Activated CD4-positive, alpha-beta memory T cell treated with anti-CD3 and anti-CD28 coated beads for 36 hours (primary cell): Measurements from ENCODE around the gene TMUB1. TPM values are rescaled to one million over a fixed set of nuclear protein-coding genes. Genes with fewer than 3 reads are reported as not detected.
"Not testable (repeated sequence)": the region's sequence is repeated elsewhere in the genome, so short reads cannot be mapped to it uniquely, and the experiment has no call there.

Experiments
- CTCF ChIA-PET: fragments of 350-600 bp; sonication (Branson Sonifier 250); formaldehyde crosslinking; loops from one replicate; lab custom pipeline; 2021; ENCODE audit warnings: antibody characterized with exemption, inconsistent platforms; lab: Charles Lee
- POLR2A ChIA-PET: fragments of 350-600 bp; sonication (Branson Sonifier 250); formaldehyde crosslinking; loops from one replicate; lab custom pipeline; 2021; ENCODE audit warnings: antibody characterized with exemption; lab: Charles Lee
- DNase-seq: peaks from one replicate; pipeline ENCODE4 v3.0.0-alpha.2; 2020
- H3K27ac Mint-ChIP-seq: one replicate; pipeline ENCODE4 v1.8.0; 2021; ENCODE audit warnings: mixed read lengths
- H3K27me3 Mint-ChIP-seq: one replicate; pipeline ENCODE4 v1.8.0; 2021; ENCODE audit warnings: mixed read lengths
- H3K36me3 Mint-ChIP-seq: one replicate; pipeline ENCODE4 v1.8.0; 2021; ENCODE audit warnings: mixed read lengths
- H3K4me1 Mint-ChIP-seq: one replicate; pipeline ENCODE4 v1.8.0; 2021; ENCODE audit warnings: low read depth, mixed read lengths
- H3K4me3 Mint-ChIP-seq: one replicate; pipeline ENCODE4 v1.8.0; 2021; ENCODE audit warnings: mild to moderate bottlenecking, mixed read lengths
- H3K9me3 Mint-ChIP-seq: one replicate; pipeline ENCODE4 v1.8.0; 2021; ENCODE audit warnings: mixed read lengths
- intact Hi-C: fragments of 100-400 bp; cut with micrococcal nuclease; formaldehyde crosslinking; loops from one replicate; pipeline ENCODE4 v1.15.1; 2023
- total RNA-seq, 2 experiments: library from RNA; stranded (reverse); gene quantifications; one replicate each; pipeline ENCODE4 v1.2.3, GENCODE V29; 2021

Gene TMUB1
- total RNA-seq, 2 experiments from 2014 or later = 53.8 to 60.9 TPM

DNA sequence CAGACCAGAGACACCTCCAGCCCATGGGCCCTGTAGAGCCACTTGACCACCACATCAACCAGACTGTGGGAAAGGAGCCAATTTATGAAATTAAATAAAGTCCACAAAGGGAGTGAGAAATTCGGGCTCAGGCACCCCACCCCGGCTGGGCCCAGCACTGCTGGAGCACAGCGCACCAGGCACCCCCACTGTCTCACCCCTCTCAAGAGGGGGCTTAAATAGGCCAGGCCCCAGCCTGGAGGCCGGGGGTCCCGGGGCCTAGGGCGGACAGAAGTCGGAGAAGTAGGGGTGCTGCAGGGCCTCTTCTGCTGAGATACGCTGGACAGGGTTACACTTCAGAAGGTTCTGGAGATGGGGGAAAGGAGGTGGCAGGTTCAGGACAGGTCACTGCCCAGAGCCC is 29.5 kb downstream of the TMUB1 start:
- Mint-ChIP-seq H3K27ac (no peak overlapping the region), H3K27me3 (no peaks in the 10 kb centered on the region), H3K4me1 (peaks cover 18% of the 10 kb centered on the region), H3K4me3 (no peak overlapping the region), H3K9me3 (no peaks in the 10 kb centered on the region), H3K36me3 (peaks cover 2% of the 10 kb centered on the region)
- intact Hi-C loops = loop anchor here (10.0 kb wide), 1 partner anchor 301 kb away; no protein-coding TSS in a partner anchor
- CTCF ChIA-PET = no interaction called here
- POLR2A ChIA-PET = no interaction called here
- no peak for DNase-seq

DNA sequence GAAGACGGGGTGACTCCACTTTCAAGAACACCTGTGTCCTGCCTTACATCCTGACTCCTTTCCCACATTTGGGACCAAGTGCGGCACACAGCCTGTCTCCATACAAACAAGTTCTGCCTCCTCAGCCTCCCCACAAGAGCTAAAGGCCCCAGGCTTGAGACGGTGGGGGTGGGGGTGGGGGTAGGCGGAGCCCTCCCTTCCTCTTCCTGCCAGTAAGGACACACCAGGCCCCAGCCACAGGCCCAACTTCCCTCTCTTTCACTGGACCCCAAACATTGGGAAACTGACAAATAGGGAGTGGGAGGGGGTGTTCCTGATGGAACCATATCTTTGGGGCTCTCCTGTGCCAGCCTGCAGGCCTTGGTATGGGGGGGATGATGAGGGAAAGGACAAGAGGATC is 30.2 kb downstream of the TMUB1 start:
- H3K4me1 Mint-ChIP-seq = peaks cover 15% of the 10 kb centered on the region
- peaks cover 2% of the 10 kb centered on the region for H3K36me3 Mint-ChIP-seq
- POLR2A ChIA-PET = no interaction called here
- CTCF ChIA-PET = no interaction called here
- H3K27me3 Mint-ChIP-seq = no peaks in the 10 kb centered on the region
- intact Hi-C loops = loop anchor here (10.0 kb wide), 1 partner anchor 302 kb away; no protein-coding TSS in a partner anchor
- no peak overlapping the region for H3K27ac Mint-ChIP-seq
- no peak overlapping the region for H3K4me3 Mint-ChIP-seq
- no peaks in the 10 kb centered on the region for H3K9me3 Mint-ChIP-seq
- DNase-seq = no peak

- no peak overlapping the region for H3K27ac Mint-ChIP-seq
- ChIA-PET POLR2A (no interaction called here), CTCF (interaction anchor here (1.0 to 1.6 kb wide), 3 partner anchors 9 to 33 kb away, joined by 3 to 5 read pairs (median 5); partner anchors contain the start of genes ABCB8 and SLC4A2)
- DNase-seq = peak; percentile 73
- intact Hi-C loops = loop anchor here (10.0 kb wide), 1 partner anchor 304 kb away; no protein-coding TSS in a partner anchor
- H3K4me1 Mint-ChIP-seq = peaks cover 5% of the 10 kb centered on the region
- H3K9me3 Mint-ChIP-seq = no peaks in the 10 kb centered on the region
- H3K4me3 Mint-ChIP-seq = no peak overlapping the region
- peaks cover 2% of the 10 kb centered on the region for H3K36me3 Mint-ChIP-seq
- no peaks in the 10 kb centered on the region for H3K27me3 Mint-ChIP-seq
Measured at GRCh38 chr7:151051108-151051507, 32.2 kb downstream of the TMUB1 start.

GRCh38 chr7:151048911-151049463 is 34.3 kb downstream of the TMUB1 start:
- Mint-ChIP-seq H3K4me1 (peaks cover 5% of the 10 kb centered on the region), H3K27ac (no peak overlapping the region), H3K27me3 (no peaks in the 10 kb centered on the region), H3K9me3 (no peaks in the 10 kb centered on the region), H3K4me3 (no peak overlapping the region), H3K36me3 (peaks cover 7% of the 10 kb centered on the region)
- no peak for DNase-seq
- POLR2A ChIA-PET = no interaction called here
- intact Hi-C loops = no loop called here
- CTCF ChIA-PET = no interaction called here

DNA sequence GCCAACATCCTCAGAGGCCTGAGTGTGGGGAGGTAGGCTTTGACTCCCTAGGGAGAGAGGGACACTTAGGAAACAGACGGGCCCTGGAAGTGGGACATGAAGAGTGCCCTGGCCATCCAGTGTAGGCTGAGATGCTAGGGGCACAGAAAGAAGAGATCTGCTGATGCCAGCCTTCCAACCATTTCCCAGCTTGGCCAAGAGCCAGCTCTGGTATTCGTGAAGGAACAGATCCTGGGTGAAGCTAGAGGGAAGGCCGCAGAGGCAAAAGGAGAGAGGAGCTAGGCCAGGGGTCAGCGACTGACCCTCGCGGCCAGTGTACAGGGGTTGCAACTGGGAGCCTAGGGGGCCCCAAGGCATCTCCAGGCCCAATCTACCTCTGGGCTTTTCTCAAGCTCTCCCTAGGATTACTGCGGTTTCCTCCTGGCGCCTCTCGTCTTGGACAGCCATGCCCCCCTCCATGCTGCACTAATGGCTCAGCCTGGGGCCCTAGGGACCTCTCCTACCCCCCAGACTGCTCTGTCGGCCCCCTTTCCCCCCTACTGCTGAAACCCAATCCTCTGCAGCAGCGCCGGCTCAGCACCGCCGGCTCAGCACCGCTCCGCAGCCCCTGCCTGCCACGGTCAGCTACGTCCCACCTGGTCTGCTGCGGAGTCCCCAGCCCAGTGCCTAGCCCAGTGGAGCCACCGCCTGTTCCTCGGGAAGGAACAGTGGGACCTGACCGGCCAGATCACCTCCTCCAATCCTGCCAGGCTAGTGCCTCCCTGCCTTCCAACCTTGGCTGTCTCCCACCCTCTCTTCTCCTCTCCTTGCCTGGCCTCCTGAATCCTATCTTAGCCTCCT is 35.1 kb downstream of the TMUB1 start, which contains the start of gene ASIC3:
Gene ASIC3 (plus strand): TSS at position 556 of the 840 bp plus-strand sequence. CDS start 355 bp downstream, outside the sequence.
- no peak for DNase-seq
- intact Hi-C loops = no loop called here
- Mint-ChIP-seq H3K4me3 (no peak within 1 kb of the TSS), H3K27ac (no peak within 1 kb of the TSS), H3K9me3 (no peaks in the 10 kb centered on the region), H3K27me3 (no peaks in the 10 kb centered on the region), H3K4me1 (peaks cover 5% of the 10 kb centered on the region), H3K36me3 (peaks cover 7% of the 10 kb centered on the region)
- ChIA-PET CTCF (no interaction called here), POLR2A (interaction anchor here (0.9 kb wide), 1 partner anchor 9 kb away, joined by 3 read pairs; no protein-coding TSS in a partner anchor)

GRCh38 chr7:151046603-151047573 is 36.4 kb downstream of the TMUB1 start:
- DNase-seq = no peak
- H3K9me3 Mint-ChIP-seq = no peaks in the 10 kb centered on the region
- peaks cover 2% of the 10 kb centered on the region for H3K4me1 Mint-ChIP-seq
- intact Hi-C loops = no loop called here
- POLR2A ChIA-PET = no interaction called here
- CTCF ChIA-PET = no interaction called here
- no peaks in the 10 kb centered on the region for H3K27me3 Mint-ChIP-seq
- H3K36me3 Mint-ChIP-seq = peaks cover 5% of the 10 kb centered on the region
- H3K4me3 Mint-ChIP-seq = no peak overlapping the region
- H3K27ac Mint-ChIP-seq = peak overlapping the region; percentile 18

DNA sequence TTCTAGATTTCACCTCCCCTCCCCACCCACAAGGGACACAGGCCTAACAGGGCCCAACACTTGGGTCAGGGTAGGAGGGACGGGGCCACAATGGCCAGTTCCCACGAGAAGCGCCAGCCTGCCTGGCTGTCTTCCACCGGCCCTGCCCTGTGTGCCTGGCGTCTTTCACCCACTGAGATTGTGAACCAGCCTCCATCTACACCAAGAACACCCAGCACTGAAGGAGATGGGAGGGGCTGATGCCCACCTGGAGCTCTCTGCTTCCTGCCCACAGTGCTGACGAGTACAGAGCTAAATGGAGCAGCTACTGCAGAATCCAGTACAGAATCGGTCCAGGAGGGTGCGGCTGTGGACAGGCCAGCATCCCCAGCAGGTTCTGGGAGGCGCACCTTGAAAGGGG is 37.3 kb downstream of the TMUB1 start:
- no peaks in the 10 kb centered on the region for H3K9me3 Mint-ChIP-seq
- DNase-seq = no peak
- no peaks in the 10 kb centered on the region for H3K4me1 Mint-ChIP-seq
- H3K27ac Mint-ChIP-seq = no peak overlapping the region
- POLR2A ChIA-PET = no interaction called here
- H3K36me3 Mint-ChIP-seq = peaks cover 5% of the 10 kb centered on the region
- H3K27me3 Mint-ChIP-seq = no peaks in the 10 kb centered on the region
- CTCF ChIA-PET = interaction anchor here (0.6 to 0.9 kb wide), 2 partner anchors 66 to 83 kb away, joined by 4 read pairs; no protein-coding TSS in a partner anchor
- intact Hi-C loops = no loop called here
- H3K4me3 Mint-ChIP-seq = no peak overlapping the region

- no peak for DNase-seq
- Mint-ChIP-seq H3K27ac (no peak overlapping the region), H3K27me3 (no peaks in the 10 kb centered on the region), H3K36me3 (peaks cover 5% of the 10 kb centered on the region), H3K4me1 (no peaks in the 10 kb centered on the region), H3K9me3 (no peaks in the 10 kb centered on the region), H3K4me3 (no peak overlapping the region)
- intact Hi-C loops = no loop called here
- ChIA-PET POLR2A (no interaction called here), CTCF (interaction anchor here (0.6 to 0.9 kb wide), 2 partner anchors 66 to 83 kb away, joined by 4 read pairs; no protein-coding TSS in a partner anchor)
Measured at GRCh38 chr7:151045262-151045661, 38.0 kb downstream of the TMUB1 start.

DNA sequence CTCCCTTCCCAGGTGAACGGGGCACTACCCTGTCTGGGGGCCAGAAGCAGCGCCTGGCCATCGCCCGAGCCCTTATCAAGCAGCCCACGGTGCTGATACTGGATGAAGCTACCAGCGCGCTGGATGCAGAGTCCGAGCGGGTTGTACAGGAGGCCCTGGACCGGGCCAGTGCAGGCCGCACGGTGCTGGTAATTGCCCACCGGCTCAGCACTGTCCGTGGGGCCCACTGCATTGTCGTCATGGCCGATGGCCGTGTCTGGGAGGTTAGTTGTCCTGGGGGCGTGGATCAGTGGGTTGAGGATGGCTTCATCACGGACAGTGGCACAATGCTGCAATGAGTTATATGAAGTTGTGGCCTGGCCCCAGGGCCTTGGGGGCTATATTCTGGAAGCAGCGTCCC is 39.3 kb downstream of the TMUB1 start:
- no peaks in the 10 kb centered on the region for H3K27me3 Mint-ChIP-seq
- no peaks in the 10 kb centered on the region for H3K9me3 Mint-ChIP-seq
- no peak for DNase-seq
- CTCF ChIA-PET = interaction anchor here (1.4 kb wide), 1 partner anchor 36 kb away, joined by 3 read pairs; no protein-coding TSS in a partner anchor
- no peak overlapping the region for H3K4me3 Mint-ChIP-seq
- no peak overlapping the region for H3K27ac Mint-ChIP-seq
- POLR2A ChIA-PET = no interaction called here
- H3K36me3 Mint-ChIP-seq = peaks cover 5% of the 10 kb centered on the region
- peaks cover 11% of the 10 kb centered on the region for H3K4me1 Mint-ChIP-seq
- intact Hi-C loops = no loop called here

GRCh38 chr7:151043449-151043848 is 39.8 kb downstream of the TMUB1 start:
- POLR2A ChIA-PET = not testable (repeated sequence)

GRCh38 chr7:151040616-151041375 is 42.5 kb downstream of the TMUB1 start:
- DNase-seq = no peak
- Mint-ChIP-seq H3K36me3 (peaks cover 12% of the 10 kb centered on the region), H3K4me3 (no peak overlapping the region), H3K9me3 (no peaks in the 10 kb centered on the region), H3K27me3 (no peaks in the 10 kb centered on the region), H3K27ac (no peak overlapping the region), H3K4me1 (peaks cover 16% of the 10 kb centered on the region)
- intact Hi-C loops = no loop called here
- POLR2A ChIA-PET = no interaction called here
- CTCF ChIA-PET = interaction anchor here (1.1 kb wide), 1 partner anchor 8 kb away, joined by 3 read pairs; no protein-coding TSS in a partner anchor

More at GRCh38 chr7:151043449-151043848, 39.8 kb downstream of the TMUB1 start:
- H3K27me3 Mint-ChIP-seq, intact Hi-C loops, DNase-seq, H3K36me3 Mint-ChIP-seq, H3K4me3 Mint-ChIP-seq, H3K27ac Mint-ChIP-seq, H3K9me3 Mint-ChIP-seq: not testable (repeated sequence)
- peaks cover 16% of the 10 kb centered on the region for H3K4me1 Mint-ChIP-seq
- CTCF ChIA-PET = interaction anchor here (1.4 kb wide), 1 partner anchor 35 kb away, joined by 3 read pairs; no protein-coding TSS in a partner anchor
